KMS-11 (cell line): Measurements from ENCODE around the gene SCAMP4.
"Not testable (repeated sequence)": the region's sequence is repeated elsewhere in the genome, so short reads cannot be mapped to it uniquely, and the experiment has no call there.

ENCODE experiments used
- H2AFZ ChIP-seq: fragments of 200-600 bp; sonication (generic); 2 replicates; pipeline ENCODE4 v1.6.1; 2016; ENCODE audit warnings: antibody characterized with exemption, mixed run types, low read depth
- H3K27ac ChIP-seq: fragments of 200-600 bp; sonication (generic); 2 replicates; pipeline ENCODE4 v1.6.1; 2016; ENCODE audit warnings: mild to moderate bottlenecking, mixed run types
- H3K27me3 ChIP-seq: fragments of 200-600 bp; sonication (generic); 2 replicates; pipeline ENCODE4 v1.6.1; 2017; ENCODE audit warnings: mild to moderate bottlenecking, low read depth, mixed run types, moderate library complexity; ENCODE audit not compliant: insufficient read depth
- H3K36me3 ChIP-seq: fragments of 200-600 bp; sonication (generic); 2 replicates; pipeline ENCODE4 v1.6.1; 2017; ENCODE audit warnings: mild to moderate bottlenecking, mixed run types; ENCODE audit not compliant: insufficient read depth
- H3K4me1 ChIP-seq: fragments of 200-600 bp; sonication (generic); 2 replicates; pipeline ENCODE4 v1.6.1; 2016; ENCODE audit warnings: mild to moderate bottlenecking, low read depth, mixed run types; ENCODE audit not compliant: poor library complexity, severe bottlenecking
- H3K4me2 ChIP-seq: fragments of 200-600 bp; sonication (generic); 2 replicates; pipeline ENCODE4 v1.7.0; 2016; ENCODE audit warnings: mild to moderate bottlenecking, mixed run types
- H3K4me3 ChIP-seq: fragments of 200-600 bp; sonication (generic); IDR thresholded peaks from 2 replicates; pipeline ENCODE4 v1.6.1; 2017; ENCODE audit warnings: low read depth, low read length, mixed read lengths; ENCODE audit not compliant: insufficient read depth
- H3K79me2 ChIP-seq: fragments of 200-600 bp; sonication (generic); 2 replicates; pipeline ENCODE4 v1.6.1; 2016; ENCODE audit warnings: low read depth, mixed run types; ENCODE audit not compliant: insufficient read depth
- H3K9ac ChIP-seq: fragments of 200-600 bp; sonication (generic); 2 replicates; pipeline ENCODE4 v1.6.1; 2016; ENCODE audit warnings: mild to moderate bottlenecking, mixed run types
- H4K20me1 ChIP-seq: fragments of 200-600 bp; sonication (generic); 2 replicates; pipeline ENCODE4 v1.6.1; 2016; ENCODE audit warnings: mild to moderate bottlenecking, mixed run types; ENCODE audit not compliant: insufficient read depth
- TF ChIP-seq, protein P1 (sequence below): fragments of 200-600 bp; sonication (generic); conservative IDR thresholded peaks from 2 replicates; pipeline ENCODE4 v1.6.1; 2017; ENCODE audit warnings: low read depth, mild to moderate bottlenecking, antibody characterized with exemption, low read length, moderate library complexity, mixed read lengths

The SCAMP4 gene

DNA sequence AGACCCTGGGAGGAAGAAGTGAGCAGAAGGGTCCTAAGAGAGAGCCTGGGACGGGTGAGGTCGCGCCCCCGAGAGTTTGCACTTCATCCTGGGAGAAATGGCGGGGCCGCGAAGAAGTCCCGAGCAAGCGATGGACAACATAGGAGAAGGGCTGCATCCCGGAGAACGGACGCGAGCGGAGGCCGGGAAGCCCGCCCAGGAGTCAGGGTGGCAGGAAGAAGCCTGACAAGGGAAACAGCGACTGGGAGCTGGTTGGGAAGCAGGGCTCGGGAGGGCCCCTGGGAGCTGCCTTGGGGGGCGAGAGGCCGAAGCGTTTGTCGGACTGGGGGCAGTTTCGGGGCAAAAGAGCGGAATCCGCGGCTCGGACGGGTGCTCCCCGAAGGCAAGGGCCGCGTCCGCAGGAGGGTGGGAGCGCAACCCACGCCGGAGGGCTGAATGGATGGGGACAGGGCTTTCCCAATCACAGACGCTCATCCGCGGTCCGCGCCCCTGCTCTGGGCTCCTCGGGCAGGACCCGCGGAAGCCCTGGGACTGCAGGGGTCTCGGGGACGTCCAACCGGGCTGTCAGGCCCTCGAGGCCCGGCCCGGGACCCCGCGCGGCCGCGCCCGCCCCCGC lies 20.4 kb upstream of the SCAMP4 start:
- TF ChIP-seq, protein P1, sequence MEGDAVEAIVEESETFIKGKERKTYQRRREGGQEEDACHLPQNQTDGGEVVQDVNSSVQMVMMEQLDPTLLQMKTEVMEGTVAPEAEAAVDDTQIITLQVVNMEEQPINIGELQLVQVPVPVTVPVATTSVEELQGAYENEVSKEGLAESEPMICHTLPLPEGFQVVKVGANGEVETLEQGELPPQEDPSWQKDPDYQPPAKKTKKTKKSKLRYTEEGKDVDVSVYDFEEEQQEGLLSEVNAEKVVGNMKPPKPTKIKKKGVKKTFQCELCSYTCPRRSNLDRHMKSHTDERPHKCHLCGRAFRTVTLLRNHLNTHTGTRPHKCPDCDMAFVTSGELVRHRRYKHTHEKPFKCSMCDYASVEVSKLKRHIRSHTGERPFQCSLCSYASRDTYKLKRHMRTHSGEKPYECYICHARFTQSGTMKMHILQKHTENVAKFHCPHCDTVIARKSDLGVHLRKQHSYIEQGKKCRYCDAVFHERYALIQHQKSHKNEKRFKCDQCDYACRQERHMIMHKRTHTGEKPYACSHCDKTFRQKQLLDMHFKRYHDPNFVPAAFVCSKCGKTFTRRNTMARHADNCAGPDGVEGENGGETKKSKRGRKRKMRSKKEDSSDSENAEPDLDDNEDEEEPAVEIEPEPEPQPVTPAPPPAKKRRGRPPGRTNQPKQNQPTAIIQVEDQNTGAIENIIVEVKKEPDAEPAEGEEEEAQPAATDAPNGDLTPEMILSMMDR: no peak
- Histone ChIP-seq H2AFZ (no peak overlapping the region; the same call in 1 of the 2 replicates), H3K36me3 (no peaks in the 10 kb centered on the region), H3K4me3 (no peak overlapping the region), H3K27me3 (no peaks in the 10 kb centered on the region), H3K79me2 (peaks cover 20% of the 10 kb centered on the region; the same call in 1 of the 2 replicates), H3K4me1 (peaks cover 19% of the 10 kb centered on the region), H3K27ac (no peak overlapping the region), H3K4me2 (peak overlapping the region; percentile 85), H4K20me1 (no peaks in the 10 kb centered on the region), H3K9ac (peak overlapping the region; percentile 24; the same call in 1 of the 2 replicates)

GRCh38 chr19:1885398-1886119 lies 19.6 kb upstream of the SCAMP4 start, which contains the start of gene ABHD17A:
TSS of gene ABHD17A (minus strand) at chr19:1885496. CDS start at chr19:1881566, 3,930 bp downstream.
- H3K4me3 ChIP-seq, H3K36me3 ChIP-seq, H3K27ac ChIP-seq, H4K20me1 ChIP-seq, H3K27me3 ChIP-seq: not testable (repeated sequence)
- H3K4me2 ChIP-seq: peak within 1 kb of the TSS; percentile 85
- H3K9ac ChIP-seq: peak within 1 kb of the TSS; percentile 24; the same call in 1 of the 2 replicates
- H2AFZ ChIP-seq: peak within 1 kb of the TSS; percentile 33
- H3K79me2 ChIP-seq: peaks cover 20% of the 10 kb centered on the region; the same call in 1 of the 2 replicates
- H3K4me1 ChIP-seq: peaks cover 19% of the 10 kb centered on the region

- H3K9ac ChIP-seq, H3K36me3 ChIP-seq, H3K27ac ChIP-seq, H3K4me2 ChIP-seq, H3K27me3 ChIP-seq, H2AFZ ChIP-seq, H4K20me1 ChIP-seq, H3K4me3 ChIP-seq: not testable (repeated sequence)
- Histone ChIP-seq H3K79me2 (peaks cover 20% of the 10 kb centered on the region; the same call in 1 of the 2 replicates), H3K4me1 (peaks cover 19% of the 10 kb centered on the region)
Observed at GRCh38 chr19:1886360-1886759, 18.8 kb upstream of the SCAMP4 start.

DNA sequence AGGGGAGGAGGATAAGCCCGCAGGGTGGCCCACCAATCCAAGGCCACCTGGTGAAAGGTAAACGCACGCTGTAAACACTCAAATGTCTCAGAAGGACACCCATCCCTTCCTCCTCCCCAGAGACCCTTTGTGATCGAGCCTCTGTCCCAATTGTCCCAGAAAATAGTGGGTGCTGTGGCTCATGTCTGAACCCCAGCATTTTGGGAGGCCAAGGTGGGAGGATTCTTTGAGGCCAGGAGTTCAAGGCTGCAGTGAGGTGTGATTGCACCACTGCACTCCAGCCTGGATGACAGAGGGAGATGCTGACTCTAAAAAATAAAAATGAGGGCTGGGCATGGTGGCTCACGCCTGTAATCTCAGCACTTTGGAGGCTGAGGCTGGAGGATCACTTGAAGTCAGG lies 16.8 kb upstream of the SCAMP4 start:
- no peaks in the 10 kb centered on the region for H3K27me3 ChIP-seq
- H3K4me2 ChIP-seq: no peak overlapping the region
- no peak overlapping the region for H3K9ac ChIP-seq

GRCh38 chr19:1889907-1890306 lies 15.3 kb upstream of the SCAMP4 start:
- Histone ChIP-seq H3K4me1 (peaks cover 5% of the 10 kb centered on the region), H3K27ac (no peak overlapping the region), H3K36me3 (no peaks in the 10 kb centered on the region), H3K79me2 (no peaks in the 10 kb centered on the region), H3K27me3 (no peaks in the 10 kb centered on the region), H2AFZ (no peak overlapping the region), H3K4me2 (no peak overlapping the region), H3K4me3 (no peak overlapping the region), H4K20me1 (no peaks in the 10 kb centered on the region), H3K9ac (no peak overlapping the region)
- TF ChIP-seq, protein P1: no peak

More for the DNA sequence above, 16.8 kb upstream of the SCAMP4 start:
- Histone ChIP-seq H3K4me1 (peaks cover 16% of the 10 kb centered on the region), H3K27ac (no peak overlapping the region), H3K36me3 (no peaks in the 10 kb centered on the region), H2AFZ (no peak overlapping the region), H3K79me2 (peaks cover 11% of the 10 kb centered on the region; the same call in 1 of the 2 replicates), H3K4me3 (no peak overlapping the region), H4K20me1 (no peaks in the 10 kb centered on the region)
- TF ChIP-seq, protein P1: no peak
